Keratinocyte (primary cell): Measurements from ENCODE around the gene SCART1. TPM values are rescaled to one million over a fixed set of nuclear protein-coding genes. Genes with fewer than 3 reads are reported as not detected.

Source experiments
- DNase-seq: peaks from one replicate; pipeline ENCODE4 v3.0.0-alpha.2; 2011; ENCODE audit warnings: low read depth, missing footprints, low spot score
- FAIRE-seq: peaks from 2 replicates; lab custom pipeline; 2011; peaks lifted over from hg19 to GRCh38; lab: Jason Lieb, UNC
- H2AFZ ChIP-seq: 2 replicates; pipeline ENCODE4 v1.6.0; 2012; ENCODE audit warnings: low read length, control low read depth, inconsistent platforms; ENCODE audit not compliant: control insufficient read depth
- H3K27ac ChIP-seq: 2 replicates; pipeline ENCODE4 v1.5.1; 2011; ENCODE audit warnings: low read length; ENCODE audit not compliant: control insufficient read depth, insufficient read depth
- H3K27me3 ChIP-seq: 3 replicates; pipeline ENCODE4 v1.6.0; 2011; ENCODE audit warnings: low read length; ENCODE audit not compliant: control insufficient read depth, insufficient read depth; ENCODE audit errors: extremely low read depth
- H3K36me3 ChIP-seq, 2 experiments: 2 replicates in 1 of 2; 3 replicates in 1 of 2; pipeline ENCODE4 v1.5.1; 2011; ENCODE audit warnings: low read length in 2 of 2, mild to moderate bottlenecking in 1 of 2; ENCODE audit not compliant: control insufficient read depth in 2 of 2, insufficient read depth in 2 of 2; ENCODE audit errors: extremely low read depth in 1 of 2
- H3K4me1 ChIP-seq: 3 replicates; pipeline ENCODE4 v1.5.1; 2011; ENCODE audit warnings: low read length; ENCODE audit not compliant: control insufficient read depth, insufficient read depth; ENCODE audit errors: extremely low read depth
- H3K4me2 ChIP-seq: 3 replicates; pipeline ENCODE4 v1.6.0; 2011; ENCODE audit warnings: low read depth, low read length; ENCODE audit not compliant: control insufficient read depth, insufficient read depth; ENCODE audit errors: extremely low read depth
- H3K4me3 ChIP-seq, 3 experiments: fragments of 200-600 bp in 1 of 3; sonication (generic) in 1 of 3; 2 replicates in 2 of 3; 3 replicates in 1 of 3; pipeline ENCODE4 v1.5.1; 2011 to 2016; ENCODE audit warnings: low read length in 3 of 3, mild to moderate bottlenecking in 3 of 3, control low read depth in 2 of 3, inconsistent platforms in 1 of 3, low read depth in 1 of 3, mixed read lengths in 1 of 3, mixed run types in 1 of 3, moderate library complexity in 1 of 3; ENCODE audit not compliant: control insufficient read depth in 2 of 3, insufficient read depth in 2 of 3; ENCODE audit errors: extremely low read depth in 1 of 3
- H3K79me2 ChIP-seq: 2 replicates; pipeline ENCODE4 v1.6.0; 2012; ENCODE audit warnings: low read length; ENCODE audit not compliant: control insufficient read depth, insufficient read depth
- H3K9ac ChIP-seq: 3 replicates; pipeline ENCODE4 v1.6.0; 2011; ENCODE audit warnings: low read length; ENCODE audit not compliant: control insufficient read depth, insufficient read depth; ENCODE audit errors: extremely low read depth
- H3K9me1 ChIP-seq: 3 replicates; pipeline ENCODE4 v1.6.0; 2011; ENCODE audit warnings: low read length; ENCODE audit not compliant: control insufficient read depth, insufficient read depth; ENCODE audit errors: extremely low read depth
- H3K9me3 ChIP-seq: 2 replicates; pipeline ENCODE4 v1.5.1; 2012; ENCODE audit warnings: low read depth, low read length; ENCODE audit not compliant: control insufficient read depth
- H4K20me1 ChIP-seq: 3 replicates; pipeline ENCODE4 v1.6.0; 2011; ENCODE audit warnings: low read length; ENCODE audit not compliant: control insufficient read depth, insufficient read depth; ENCODE audit errors: extremely low read depth
- EZH2 ChIP-seq: IDR thresholded peaks from one replicate; pipeline ENCODE4 v1.6.1; 2012; ENCODE audit warnings: inconsistent platforms, mild to moderate bottlenecking, low read length, moderate library complexity
- dilution Hi-C: fragments of 300-500 bp; cut with MboI; formaldehyde crosslinking; loops from one replicate; pipeline ENCODE4 v1.7.0; 2020; ENCODE audit warnings: low sequenced_read_pairs; ENCODE audit not compliant: extremely low pct_ligation_motif_present
- polyA plus RNA-seq, 5 experiments: library from polyadenylated mRNA; depleted of rRNA in 3 of 5; stranded (reverse) in 3 of 5; stranded (forward) in 1 of 5; unstranded in 1 of 5; fragments of >200 nt; gene quantifications; 1 replicate in 1 of 5; 2 replicates in 3 of 5; 3 replicates in 1 of 5; pipeline versions ENCODE4 v1.2.1 to v1.2.3, GENCODE V29; 2011 to 2012; ENCODE audit warnings: missing spikeins in 2 of 5, low read depth in 1 of 5, low replicate concordance in 1 of 5
- TF ChIP-seq, protein P1 (sequence below), 3 experiments: IDR thresholded peaks in 1 of 3; conservative IDR thresholded peaks in 1 of 3; optimal IDR thresholded peaks in 1 of 3; 2 replicates in 2 of 3; 3 replicates in 1 of 3; pipeline versions ENCODE3 to v1.5.1; 2011; ENCODE audit warnings: low read length in 3 of 3, mild to moderate bottlenecking in 3 of 3, moderate library complexity in 2 of 3, control low read depth in 1 of 3, inconsistent platforms in 1 of 3; ENCODE audit not compliant: insufficient read depth in 2 of 3; ENCODE audit errors: extremely low read depth in 1 of 3

The SCART1 gene
- polyA plus RNA-seq, 1 donor (not counting 4 experiments of a cell fraction or from before 2014, with no cell fraction given), result 0.75 TPM

DNA sequence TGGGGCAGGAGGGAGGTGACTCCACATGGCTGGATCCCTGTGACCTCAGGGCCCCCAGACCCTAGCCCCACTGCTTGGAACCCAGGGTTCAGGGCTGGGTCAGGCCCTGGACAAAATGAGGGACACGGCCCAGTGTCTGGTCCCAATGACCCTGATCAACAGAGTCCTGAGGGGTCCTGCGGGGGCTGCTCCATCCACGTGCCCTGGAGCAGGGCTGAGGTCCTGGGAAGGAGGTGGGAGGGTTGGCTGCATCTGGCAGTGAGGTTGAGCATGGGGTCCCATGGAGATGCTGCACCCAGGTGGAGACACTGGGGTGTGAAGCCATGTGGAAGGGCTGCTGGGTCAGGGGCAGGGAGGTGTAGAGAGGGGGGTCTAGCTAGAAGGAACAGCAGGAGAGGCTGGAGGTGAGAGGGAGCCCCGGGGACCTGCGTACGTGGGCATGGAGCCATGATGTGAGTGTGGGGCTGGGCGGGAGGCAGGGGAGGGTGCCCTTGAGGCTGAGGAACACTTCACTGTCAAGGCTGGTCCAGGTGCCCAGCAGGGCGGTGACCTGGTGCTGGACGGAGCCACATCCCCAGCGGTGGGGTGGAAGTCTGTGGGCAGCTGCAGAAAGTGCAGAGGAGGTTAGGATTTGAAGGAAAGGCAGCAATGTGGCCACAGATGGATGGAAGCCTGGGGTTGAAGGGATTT is 604 bp downstream of the SCART1 start:
- no peak overlapping the region for H2AFZ ChIP-seq
- H4K20me1 ChIP-seq, result no peaks in the 10 kb centered on the region
- H3K4me1 ChIP-seq, result no peaks in the 10 kb centered on the region
- no peak overlapping the region for H3K4me3 ChIP-seq
- H3K79me2 ChIP-seq, result no peaks in the 10 kb centered on the region
- no peak overlapping the region for H3K9ac ChIP-seq
- peaks cover 2% of the 10 kb centered on the region for H3K9me3 ChIP-seq
- DNase-seq, result no peak
- H3K4me2 ChIP-seq, result no peak overlapping the region
- TF ChIP-seq, protein P1, sequence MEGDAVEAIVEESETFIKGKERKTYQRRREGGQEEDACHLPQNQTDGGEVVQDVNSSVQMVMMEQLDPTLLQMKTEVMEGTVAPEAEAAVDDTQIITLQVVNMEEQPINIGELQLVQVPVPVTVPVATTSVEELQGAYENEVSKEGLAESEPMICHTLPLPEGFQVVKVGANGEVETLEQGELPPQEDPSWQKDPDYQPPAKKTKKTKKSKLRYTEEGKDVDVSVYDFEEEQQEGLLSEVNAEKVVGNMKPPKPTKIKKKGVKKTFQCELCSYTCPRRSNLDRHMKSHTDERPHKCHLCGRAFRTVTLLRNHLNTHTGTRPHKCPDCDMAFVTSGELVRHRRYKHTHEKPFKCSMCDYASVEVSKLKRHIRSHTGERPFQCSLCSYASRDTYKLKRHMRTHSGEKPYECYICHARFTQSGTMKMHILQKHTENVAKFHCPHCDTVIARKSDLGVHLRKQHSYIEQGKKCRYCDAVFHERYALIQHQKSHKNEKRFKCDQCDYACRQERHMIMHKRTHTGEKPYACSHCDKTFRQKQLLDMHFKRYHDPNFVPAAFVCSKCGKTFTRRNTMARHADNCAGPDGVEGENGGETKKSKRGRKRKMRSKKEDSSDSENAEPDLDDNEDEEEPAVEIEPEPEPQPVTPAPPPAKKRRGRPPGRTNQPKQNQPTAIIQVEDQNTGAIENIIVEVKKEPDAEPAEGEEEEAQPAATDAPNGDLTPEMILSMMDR (optimal IDR thresholded peaks at IDR 0.05 in 1 of 3, IDR thresholded peaks at IDR 0.05 in 1 of 3, conservative IDR thresholded peaks at IDR 0.05 in 1 of 3; ENCODE audit: extremely low read depth in 1 of 3, insufficient read depth in 2 of 3, low read length in 3 of 3), result no peak
- TF ChIP-seq EZH2, result no peak
- H3K27me3 ChIP-seq, result no peaks in the 10 kb centered on the region
- no peak overlapping the region for H3K27ac ChIP-seq
- dilution Hi-C loops, result no loop called here
- no peaks in the 10 kb centered on the region for H3K36me3 ChIP-seq
- no peak for FAIRE-seq
- no peaks in the 10 kb centered on the region for H3K9me1 ChIP-seq

DNA sequence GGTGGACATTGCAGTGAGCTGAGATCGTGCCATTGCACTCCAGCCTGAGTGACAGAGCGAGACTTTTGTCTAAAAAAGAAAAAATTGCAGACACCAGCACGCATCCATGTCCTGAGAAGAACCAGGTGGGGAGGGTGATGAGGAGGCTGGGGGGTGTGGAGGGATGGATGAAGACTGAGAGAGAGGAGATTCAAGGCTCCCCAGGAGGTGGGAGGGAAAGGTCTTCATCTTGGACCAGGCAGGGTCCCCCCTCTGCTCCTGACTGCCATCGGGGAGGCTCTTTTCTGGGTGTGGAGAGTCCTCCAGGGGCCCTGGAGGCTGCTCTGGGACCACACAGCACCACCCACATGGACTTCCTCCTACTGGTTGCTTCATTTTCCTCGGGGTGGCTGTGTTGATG is 1.5 kb downstream of the SCART1 start:
- FAIRE-seq (no peak), DNase-seq (no peak)
- Histone ChIP-seq H3K4me1 (no peaks in the 10 kb centered on the region), H3K9me1 (no peaks in the 10 kb centered on the region), H3K9ac (no peak overlapping the region), H3K4me3 (no peak overlapping the region), H3K79me2 (no peaks in the 10 kb centered on the region), H2AFZ (no peak overlapping the region), H3K27me3 (no peaks in the 10 kb centered on the region), H3K27ac (no peak overlapping the region), H3K36me3 (no peaks in the 10 kb centered on the region), H3K9me3 (peaks cover 2% of the 10 kb centered on the region), H4K20me1 (no peaks in the 10 kb centered on the region), H3K4me2 (no peak overlapping the region)
- dilution Hi-C loops, result no loop called here
- TF ChIP-seq EZH2, result no peak
- TF ChIP-seq, protein P1 (optimal IDR thresholded peaks at IDR 0.05 in 1 of 3, IDR thresholded peaks at IDR 0.05 in 1 of 3, conservative IDR thresholded peaks at IDR 0.05 in 1 of 3; ENCODE audit: extremely low read depth in 1 of 3, insufficient read depth in 2 of 3, low read length in 3 of 3), result no peak
